NCI-H2227 (cell line): ENCODE measurements around the gene TMEM30B.
"Not testable (repeated sequence)": the region's sequence is repeated elsewhere in the genome, so short reads cannot be mapped to it uniquely, and the experiment has no call there.

Experiments
- DNase-seq: peaks from one replicate; lab custom pipeline; 2025; ENCODE audit not compliant: unreplicated experiment; lab: John Stamatoyannopoulos, UW

TMEM30B gene, protein sequence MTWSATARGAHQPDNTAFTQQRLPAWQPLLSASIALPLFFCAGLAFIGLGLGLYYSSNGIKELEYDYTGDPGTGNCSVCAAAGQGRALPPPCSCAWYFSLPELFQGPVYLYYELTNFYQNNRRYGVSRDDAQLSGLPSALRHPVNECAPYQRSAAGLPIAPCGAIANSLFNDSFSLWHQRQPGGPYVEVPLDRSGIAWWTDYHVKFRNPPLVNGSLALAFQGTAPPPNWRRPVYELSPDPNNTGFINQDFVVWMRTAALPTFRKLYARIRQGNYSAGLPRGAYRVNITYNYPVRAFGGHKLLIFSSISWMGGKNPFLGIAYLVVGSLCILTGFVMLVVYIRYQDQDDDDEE

DNA sequence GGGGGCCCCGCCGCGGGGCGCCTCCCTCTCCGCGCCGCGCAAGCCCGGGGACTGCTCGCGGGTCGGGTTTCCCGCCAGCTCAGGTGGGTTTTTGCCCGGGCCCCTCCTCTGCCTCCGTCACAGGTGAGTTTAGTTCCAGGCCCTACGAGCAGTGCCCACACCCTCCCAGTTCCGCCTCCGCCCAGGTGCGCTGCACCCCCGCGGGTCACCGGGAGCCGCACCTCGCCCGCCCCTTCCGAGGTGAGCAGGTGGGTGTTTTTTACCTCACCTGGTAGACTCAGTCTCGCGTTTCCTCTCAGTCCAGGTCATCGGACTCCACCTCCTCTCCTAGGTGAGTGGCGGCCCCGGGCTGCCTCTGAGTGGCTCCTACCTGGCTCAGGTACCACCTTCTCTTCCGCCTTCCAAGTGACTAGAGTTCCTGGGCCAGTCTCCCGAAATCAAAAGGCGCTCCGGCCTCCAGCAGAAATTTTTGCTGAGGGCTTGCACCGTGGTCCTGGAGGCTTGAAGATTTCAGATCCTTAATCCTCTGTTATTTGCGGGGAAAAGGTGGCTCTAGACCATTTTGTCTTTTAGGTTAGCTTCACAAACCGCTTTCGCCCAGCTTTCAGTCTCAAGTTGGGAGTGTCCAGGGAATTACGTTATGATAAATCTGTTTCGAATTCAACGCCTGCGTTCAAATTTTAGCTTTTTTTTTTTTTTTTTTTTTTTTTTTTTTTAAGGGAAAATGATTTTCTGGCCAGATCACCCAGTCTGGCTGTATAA, at the start of gene TMEM30B:
TSS of gene TMEM30B (minus strand) at position 153 of the 762 bp plus-strand sequence. CDS start 191 bp downstream, outside the sequence.
- DNase-seq: no peak

DNA sequence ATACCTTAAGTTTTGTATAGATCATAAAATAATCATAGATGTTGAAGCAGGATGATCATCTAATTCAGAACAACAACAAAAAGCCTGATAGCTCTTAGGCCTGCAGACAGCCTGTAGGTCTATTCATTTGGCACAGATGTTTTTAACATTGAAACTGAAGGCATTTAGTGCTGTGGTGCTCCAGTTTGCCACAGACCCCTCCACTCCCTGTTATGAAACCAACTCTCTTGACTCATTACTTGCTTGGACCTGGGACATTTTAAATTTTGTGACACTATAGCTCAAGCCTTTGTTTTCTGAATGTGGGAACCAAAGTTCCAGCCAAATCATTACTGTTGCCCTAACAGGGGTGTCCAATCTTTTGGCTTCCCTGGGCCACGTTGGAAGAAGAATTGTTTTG, 49.4 kb upstream of the TMEM30B start:
- DNase-seq: no peak

- DNase-seq: no peak
Observed at GRCh38 chr14:61329478-61330051, 48.4 kb upstream of the TMEM30B start.

- DNase-seq: no peak
Observed at GRCh38 chr14:61328626-61329262, 47.6 kb upstream of the TMEM30B start.

DNA sequence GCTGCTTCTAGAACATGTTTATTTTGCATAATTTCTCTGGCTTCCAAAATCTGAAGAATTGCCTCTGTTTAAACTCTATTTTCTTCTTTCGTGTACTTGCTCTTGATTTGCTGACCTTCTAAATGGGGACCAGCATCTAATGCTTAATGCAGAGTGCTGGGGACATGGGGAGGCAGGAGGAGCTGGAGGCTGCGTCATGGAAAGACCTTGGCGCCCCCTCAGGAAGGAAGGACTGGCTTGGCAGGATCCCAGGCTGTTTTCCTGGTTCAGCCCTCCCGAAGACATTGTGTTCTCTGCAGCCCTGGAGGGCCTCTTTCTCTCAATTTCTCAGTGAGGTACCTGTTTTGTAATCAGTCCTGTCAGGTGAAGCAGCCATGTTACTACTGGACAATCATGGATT, 45.7 kb upstream of the TMEM30B start:
- DNase-seq: no peak

DNA sequence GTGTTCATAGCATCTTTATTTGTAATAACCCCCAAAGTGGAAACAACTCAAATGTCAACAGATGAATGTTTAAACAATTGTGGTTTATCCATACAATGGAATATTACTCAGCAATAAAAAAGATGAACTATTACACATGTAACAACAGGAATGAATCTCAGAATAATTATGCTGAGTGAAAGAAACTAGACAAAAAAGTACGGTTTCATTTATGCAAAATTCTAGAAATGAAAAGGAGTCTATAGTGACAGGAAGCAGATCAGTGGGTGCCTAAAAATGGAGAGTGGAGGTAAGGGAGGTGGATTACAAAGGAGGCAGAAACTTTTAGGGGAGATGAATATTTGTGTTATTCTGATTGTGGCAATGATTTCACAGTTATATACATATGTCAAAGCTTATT, 45.0 kb upstream of the TMEM30B start:
- no peak for DNase-seq

DNA sequence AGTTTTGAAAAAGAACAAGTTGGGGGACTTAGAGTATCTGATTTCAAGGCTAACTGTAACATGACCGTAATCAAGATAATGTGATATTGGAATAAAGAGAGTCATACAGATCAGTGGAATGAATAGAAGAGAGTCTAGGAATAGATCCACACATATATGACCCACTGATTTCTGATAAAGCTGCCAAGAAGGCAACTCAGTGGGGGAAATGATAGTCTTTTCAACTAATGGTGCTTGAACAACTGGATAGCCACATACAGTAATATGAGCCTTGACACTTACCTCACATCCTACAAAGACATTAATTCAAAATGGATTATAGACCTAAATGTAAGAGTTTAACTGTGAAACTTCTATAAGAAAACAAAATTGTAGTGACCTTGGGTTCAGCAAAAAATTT, 44.0 kb upstream of the TMEM30B start:
- DNase-seq: no peak

- DNase-seq: no peak
Observed at GRCh38 chr14:61323970-61324369, 42.8 kb upstream of the TMEM30B start.

DNA sequence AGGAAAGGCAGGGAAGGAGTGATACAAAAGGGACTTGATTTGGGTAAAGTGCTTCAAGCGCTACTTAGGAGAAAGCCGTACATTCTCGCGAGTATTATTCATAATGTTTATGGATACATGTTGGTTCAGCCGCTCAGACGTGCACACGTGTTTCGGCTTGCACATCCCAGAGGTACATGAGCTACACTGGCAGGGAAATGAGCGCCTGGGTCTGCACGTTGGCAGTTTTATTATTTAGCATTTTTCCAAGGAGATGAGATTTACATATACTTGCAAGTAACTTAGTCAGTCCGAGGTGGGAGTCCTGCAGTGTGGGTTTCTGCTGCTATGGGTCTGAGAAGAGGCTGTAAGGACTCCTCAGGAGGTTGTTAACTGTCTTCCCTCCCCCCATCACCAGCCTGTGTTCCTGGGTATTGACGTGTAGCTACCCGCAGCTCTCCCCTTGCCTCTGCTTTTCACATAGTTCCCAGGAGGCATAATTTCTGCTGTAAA, 41.7 kb upstream of the TMEM30B start:
- no peak for DNase-seq

DNA sequence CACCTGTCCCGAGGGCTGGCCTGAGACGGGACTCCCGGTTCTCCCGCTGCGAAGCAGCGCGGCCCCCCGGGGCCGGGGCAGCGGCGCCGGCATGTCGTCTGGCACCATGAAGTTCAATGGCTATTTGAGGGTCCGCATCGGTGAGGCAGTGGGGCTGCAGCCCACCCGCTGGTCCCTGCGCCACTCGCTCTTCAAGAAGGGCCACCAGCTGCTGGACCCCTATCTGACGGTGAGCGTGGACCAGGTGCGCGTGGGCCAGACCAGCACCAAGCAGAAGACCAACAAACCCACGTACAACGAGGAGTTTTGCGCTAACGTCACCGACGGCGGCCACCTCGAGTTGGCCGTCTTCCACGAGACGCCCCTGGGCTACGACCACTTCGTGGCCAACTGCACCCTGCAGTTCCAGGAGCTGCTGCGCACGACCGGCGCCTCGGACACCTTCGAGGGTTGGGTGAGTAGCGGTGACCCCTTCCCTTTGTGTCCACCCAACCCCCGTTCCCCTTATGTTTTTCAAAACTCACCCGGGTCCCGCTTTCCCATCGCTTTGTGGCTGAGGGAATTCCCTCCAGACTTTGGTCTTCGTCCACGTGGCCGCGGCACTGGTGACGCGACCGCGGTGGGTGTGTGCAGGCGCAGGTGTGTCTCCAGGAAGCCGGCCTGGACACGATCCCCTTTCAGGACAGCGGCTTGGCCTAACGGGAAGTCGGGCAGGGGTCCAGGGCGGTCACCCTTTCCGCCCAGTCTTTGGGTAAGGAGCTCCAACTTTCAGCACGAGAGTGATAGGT, 41.1 kb upstream of the TMEM30B start:
- no peak for DNase-seq

DNA sequence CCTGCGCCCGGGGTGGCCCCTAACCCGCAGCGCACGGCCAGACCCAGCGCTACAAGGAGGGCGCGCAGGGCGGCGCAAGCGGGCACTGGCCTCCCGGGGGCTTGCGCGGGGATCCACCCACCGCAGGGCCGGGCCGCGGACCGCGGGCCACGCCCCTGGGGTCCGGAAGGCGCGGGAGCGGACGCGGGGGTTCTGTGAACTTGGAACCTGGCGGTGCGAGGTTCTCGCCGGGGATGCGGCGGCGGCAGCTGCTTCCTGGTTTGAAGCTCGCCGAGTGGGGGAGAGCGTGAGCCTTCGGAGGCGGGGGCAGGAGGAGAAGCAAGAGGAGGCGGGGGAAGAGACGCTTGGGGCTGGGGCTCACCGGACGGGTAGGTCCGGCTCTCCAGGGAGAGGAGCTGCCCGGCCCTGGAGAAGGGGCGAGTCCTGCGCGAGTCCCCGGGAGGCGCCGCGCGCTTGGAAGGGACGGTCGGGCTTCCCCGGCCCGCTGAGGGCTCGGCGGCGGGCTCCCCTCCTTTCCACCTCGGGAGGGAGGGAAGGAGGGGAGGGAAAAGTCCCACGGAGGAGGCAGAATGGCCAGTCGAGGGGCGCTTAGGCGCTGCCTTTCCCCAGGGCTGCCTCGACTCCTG, 40.4 kb upstream of the TMEM30B start, which contains the start of gene PRKCH:
TSS of gene PRKCH (plus strand) at position 195 of the 626 bp plus-strand sequence. CDS start 523 bp downstream, outside the sequence.
- DNase-seq: peak; percentile 26

DNA sequence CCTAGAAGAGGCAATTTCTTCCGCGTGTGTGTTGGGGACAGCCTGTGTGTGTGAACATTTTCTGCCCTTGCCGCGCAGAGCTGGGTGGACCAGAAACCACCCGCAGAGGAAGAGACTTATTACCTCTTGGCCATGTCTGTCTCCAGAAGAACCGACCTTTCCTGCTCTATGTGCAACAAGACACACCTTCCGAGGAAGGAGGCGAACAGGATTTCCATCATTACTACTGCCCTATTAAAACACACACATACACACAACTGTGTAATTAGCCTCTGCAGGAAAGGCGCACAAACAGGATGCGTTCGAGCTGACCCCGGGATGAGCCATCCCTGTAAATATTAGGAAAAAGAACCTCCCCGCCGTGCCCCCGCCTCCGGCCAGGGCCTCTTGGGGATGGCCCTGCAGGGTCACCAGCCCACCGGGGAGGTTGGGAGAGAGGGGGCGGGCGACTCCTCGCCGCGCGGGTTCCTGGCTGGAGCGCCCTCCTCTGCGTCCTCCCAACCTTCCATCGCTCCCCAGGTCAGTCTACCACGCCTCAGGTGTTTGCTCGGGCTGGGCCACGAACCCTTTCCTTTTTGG, 39.8 kb upstream of the TMEM30B start:
- DNase-seq: no peak

GRCh38 chr14:61320170-61320569, 39.0 kb upstream of the TMEM30B start:
- DNase-seq: not testable (repeated sequence)

DNA sequence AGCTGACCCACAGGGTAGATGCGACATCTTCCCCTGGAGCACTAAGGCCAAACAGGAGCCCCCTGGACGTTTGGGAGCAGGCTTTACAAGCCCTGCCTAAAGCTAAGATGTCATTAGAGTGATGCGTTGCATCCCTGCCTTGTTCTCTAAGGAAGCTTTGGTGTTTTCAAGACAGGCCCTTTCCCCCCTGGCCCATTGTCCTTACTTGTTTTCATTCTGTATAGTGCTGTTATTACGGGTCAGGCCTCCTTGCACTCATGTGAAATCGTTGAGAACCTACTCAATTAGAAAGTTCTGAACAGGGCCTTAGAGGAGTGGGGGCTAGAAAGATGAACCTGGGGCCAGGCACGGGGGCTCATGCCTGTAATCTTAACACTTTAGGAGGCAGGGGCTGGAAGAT, 38.6 kb upstream of the TMEM30B start:
- DNase-seq: no peak

GRCh38 chr14:61319086-61319485, 37.9 kb upstream of the TMEM30B start:
- no peak for DNase-seq

DNA sequence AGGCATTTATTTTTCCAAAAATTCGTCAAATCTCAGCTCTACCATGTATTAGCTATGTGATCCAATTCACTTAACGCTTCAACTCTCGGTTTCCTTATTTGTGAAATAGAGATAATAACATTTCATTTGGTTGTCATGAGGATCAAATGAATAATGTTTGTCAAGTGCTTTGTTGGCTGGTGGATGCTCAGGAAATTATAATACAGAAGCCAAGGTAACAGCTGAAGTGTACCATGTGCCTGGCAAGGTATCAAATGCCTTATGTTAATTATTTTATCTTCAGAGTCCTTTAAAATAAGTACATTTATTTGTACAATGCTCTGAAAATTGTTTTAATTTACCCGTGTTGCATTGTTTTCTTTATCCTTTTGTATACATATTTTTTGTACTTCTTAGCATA, 34.2 kb upstream of the TMEM30B start:
- DNase-seq: no peak

GRCh38 chr14:61308701-61309100, 27.6 kb upstream of the TMEM30B start:
- not testable (repeated sequence) for DNase-seq

DNA sequence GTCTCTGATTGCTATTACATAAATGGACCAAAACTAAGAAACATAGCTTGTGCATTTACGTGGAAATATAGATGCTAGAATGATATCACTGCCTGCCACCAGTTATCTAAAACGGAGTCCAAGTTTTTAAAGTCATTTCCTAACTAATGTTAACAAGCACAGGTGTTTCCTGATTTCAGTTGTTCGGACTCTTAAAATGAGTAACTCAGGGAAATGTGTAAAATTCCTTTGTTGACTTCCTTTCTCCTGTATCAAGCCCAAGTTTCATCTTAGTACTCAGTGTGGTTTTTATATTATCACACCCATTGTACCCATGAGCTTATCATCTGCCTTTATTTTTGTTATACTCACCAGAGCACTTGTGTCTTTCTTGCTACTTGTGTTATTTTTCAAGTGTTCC, 27.1 kb upstream of the TMEM30B start:
- DNase-seq: no peak

- no peak for DNase-seq
Observed at GRCh38 chr14:61304688-61305087, 23.6 kb upstream of the TMEM30B start.

GRCh38 chr14:61300754-61301153, 19.6 kb upstream of the TMEM30B start:
- no peak for DNase-seq
